COLO668 (cell line): Measurements from ENCODE around the gene LYST.
"Not testable (repeated sequence)": the region's sequence is repeated elsewhere in the genome, so short reads cannot be mapped to it uniquely, and the experiment has no call there.

Experiments
- DNase-seq: peaks from one replicate; lab custom pipeline; 2025; ENCODE audit not compliant: unreplicated experiment; lab: John Stamatoyannopoulos, UW

LYST gene

DNA sequence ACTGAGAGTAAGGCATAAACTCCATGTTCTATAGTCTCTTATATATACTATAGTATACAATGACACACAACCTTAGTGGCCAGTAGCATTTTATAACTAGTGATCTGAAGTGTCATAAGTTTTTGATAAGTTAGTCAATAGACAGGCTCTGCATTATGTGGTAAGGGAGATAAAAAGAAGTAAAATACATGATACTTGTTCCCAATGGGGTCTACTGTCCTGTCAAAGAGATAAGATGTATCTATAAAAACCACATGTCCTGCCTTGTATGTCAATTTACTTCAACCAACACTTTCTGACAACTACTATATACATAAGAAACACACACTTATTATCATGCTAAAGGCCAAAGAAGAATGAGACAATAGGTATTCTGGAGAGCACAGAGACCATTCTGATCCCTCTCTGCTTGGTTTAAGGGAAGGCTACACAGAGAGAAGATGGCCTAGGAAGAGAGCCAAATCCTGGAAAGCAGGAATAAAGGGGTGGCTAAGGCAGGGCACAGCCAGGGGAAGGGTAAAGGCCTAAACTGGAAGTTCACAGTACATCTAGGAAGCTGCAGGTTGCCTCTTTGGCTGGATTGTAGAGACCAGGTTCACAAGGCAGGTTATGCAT, 91.4 kb downstream of the LYST start:
- DNase-seq, result no peak

DNA sequence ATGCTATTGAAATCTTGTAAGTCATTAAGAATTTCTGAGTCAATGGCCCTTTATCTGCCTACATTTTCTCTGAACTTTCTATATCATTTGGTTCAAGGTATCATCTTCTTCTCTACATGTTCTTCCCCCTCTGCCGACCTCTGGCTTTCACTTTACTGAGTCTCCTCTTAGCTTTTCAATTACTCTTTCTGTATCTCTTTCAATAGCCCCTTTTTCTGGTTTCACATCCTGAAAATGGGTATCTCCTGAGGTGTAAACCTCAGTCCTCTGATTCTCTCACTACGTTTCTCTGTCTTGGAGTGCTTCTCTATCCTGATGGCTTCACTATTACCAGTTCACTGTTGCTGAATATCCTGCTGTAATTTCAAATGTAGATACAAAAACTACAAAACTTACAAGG, 98.9 kb downstream of the LYST start:
- no peak for DNase-seq

DNA sequence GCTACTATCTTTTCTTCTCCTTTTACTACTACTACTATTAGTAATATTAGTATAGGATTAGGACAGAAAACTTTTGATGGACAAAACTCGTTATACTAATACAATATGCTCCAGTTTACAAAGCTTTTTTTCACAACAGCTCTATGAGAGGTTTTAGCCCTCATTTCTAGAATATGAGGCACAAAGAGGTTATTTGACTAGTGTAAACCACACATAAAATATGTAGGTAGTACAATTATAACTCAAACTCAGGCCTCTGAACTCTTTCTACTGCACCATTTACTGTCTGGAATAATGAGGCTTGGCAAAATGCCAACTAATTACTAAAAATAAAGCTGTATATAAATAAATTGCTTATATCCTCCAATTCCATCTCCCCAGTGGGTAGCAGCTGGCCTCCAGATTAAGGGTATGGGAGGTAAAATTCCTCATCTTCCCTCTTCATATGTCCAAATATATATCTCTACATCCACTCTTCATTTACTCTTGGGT, 99.9 kb downstream of the LYST start:
- no peak for DNase-seq

DNA sequence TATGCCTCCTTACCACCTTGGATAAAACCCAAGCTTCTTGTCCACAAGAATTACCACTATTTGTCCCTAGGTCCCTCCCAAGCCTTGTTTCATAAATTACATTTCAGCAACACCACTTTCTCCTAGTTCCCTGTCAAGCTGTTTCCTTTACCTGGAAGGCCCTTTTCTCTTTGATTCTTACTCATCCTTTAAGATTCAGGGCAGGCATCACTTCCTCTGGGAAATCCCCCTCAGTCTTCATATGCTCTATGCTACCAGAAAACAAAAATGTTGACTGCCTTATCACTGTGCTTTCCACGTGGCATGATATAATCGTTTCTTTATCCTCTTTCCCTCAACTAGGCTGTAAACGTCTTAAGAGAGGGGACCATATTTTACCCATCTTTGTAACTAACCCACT, 102.7 kb downstream of the LYST start:
- no peak for DNase-seq

DNA sequence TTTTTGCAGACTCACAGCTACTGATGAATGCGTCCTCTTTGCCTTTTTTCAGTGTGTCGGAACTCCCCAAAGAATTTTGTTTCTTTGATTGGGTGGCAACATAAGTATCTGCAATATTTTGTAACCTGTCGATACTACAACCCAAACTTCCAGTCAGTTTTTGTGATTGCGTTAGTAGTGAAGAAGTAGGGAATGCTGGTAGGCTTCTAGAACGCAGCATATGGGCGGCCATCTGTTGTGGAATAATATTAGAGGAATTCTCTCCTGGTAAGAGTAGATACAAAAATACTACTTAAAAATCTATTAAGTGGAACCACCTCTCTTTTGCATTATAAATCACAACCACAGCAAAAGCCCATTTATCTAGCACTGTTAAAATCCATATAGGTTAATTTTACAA, 107.4 kb downstream of the LYST start:
- DNase-seq, result no peak

DNA sequence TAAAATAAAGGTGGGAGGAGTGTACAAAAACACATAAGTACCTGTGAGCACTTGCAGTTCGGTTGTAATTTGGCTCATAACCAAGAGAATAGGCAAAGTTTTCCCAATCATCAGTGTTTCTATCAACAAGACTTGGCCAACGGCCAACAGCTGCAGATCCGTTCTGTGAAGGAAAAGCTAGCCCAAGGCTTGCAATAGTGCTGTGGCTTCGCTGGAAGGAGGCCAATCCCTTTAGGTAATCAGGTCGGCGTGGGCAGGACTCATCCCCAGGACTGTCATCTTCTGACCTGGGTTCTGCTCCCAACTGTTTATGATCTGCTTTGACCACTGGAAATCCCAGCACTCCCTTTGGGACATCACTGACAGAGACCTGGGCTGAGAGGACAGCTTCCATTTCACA, 107.8 kb downstream of the LYST start:
- DNase-seq, result no peak

DNA sequence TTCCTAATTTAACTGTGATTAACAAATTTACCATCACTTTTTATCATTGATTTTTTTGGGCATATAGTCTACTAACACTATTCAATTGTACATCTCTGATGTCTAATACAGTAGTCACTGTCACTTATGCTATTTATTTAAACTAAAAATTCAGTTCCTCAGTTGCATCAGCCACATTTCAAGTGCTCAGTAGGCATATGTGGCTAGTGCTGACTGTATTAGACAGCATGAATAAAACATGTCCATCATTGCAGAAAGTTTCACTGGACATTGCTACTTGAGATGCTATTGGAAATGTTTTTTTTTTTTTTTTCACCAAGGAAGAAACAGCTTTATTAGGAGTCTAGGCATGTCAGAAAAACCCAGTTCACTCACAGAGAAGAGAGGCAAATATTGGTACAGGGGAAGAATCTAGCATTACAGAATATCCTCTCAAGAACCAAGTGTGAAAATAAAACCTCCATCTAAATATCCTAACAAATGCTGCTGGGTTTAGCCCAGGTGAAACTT, 109.1 kb downstream of the LYST start:
- no peak for DNase-seq

DNA sequence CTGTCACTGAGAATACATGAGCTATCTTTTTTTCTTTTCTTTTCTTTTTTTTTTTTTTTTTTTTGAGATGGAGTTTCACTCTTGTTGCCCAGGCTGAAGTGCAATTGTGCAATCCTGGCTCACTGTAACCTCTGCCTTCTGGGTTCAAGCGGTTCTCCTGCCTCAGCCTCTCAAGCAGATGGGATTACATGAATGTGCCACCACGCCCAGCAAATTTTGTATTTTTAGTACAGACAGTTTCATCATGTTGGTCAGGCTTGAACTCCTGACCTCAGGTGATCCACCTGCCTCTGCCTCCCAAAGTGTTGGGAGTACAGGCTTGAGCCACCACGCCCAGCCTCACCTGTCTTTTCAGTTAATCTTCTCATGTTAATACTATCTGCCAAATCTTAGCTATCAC, 112.5 kb downstream of the LYST start:
- not testable (repeated sequence) for DNase-seq

DNA sequence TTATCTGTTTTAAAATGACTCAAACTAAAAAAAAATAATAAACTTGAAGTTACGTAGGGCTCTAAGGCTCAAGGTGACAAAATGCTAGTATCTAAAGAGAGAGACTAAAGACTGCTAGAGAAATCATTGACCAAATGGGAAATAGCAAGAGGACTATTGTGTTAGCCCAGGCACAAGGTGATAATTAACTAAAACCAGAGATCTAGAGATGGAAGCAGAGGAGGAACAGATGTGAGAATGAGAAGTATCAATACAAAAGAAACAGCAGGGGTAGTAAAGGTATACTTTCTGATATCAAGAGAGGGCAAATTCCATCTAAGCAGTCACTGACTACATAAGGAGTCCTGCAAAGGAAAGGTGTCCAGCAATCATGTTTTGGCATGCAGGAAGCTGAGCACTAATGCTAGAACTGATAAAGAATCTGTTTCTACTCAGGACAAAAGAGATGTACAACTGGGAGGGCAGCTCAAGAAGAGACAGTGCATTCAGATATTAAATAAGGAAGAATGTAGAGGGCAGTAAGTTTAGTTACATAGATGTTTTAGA, 116.9 kb downstream of the LYST start:
- DNase-seq, result no peak

DNA sequence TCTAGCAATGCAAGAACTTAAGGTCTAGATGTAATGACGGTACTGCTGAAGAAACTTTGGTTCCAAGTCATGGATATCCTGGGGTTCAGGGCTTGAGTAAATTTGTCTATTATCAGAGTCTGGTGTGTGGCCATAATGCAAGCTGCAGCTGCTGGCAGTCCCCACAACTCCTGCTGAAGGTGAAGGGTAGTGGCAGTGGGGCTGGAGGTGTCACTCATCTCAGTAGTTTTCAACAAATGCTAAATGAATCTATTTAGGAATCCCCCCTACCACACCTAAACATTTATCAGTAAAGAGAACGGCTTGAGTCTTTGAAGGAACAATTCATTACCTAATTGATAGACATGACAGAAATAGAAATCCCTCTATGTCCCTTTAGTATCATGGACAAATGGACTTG, 118.0 kb downstream of the LYST start:
- no peak for DNase-seq

DNA sequence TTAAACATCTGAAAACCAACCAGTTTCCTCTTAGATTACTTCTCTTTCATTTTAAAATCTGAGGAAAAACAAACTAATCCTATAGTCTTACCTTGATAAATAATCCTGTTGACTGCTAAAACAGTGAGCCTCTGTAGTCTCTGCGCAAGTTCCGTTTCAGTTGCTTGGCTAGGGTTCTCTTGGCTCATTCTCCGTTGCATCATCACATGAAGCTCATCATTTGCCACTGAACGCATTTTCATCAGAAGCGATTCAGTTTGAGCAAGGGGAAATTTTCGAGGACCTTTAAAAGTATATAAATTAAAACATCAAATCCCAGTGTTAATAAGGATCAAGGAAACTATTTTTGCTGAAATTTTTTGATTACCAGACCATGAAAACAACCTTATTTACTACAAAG, 120.5 kb downstream of the LYST start:
- no peak for DNase-seq

DNA sequence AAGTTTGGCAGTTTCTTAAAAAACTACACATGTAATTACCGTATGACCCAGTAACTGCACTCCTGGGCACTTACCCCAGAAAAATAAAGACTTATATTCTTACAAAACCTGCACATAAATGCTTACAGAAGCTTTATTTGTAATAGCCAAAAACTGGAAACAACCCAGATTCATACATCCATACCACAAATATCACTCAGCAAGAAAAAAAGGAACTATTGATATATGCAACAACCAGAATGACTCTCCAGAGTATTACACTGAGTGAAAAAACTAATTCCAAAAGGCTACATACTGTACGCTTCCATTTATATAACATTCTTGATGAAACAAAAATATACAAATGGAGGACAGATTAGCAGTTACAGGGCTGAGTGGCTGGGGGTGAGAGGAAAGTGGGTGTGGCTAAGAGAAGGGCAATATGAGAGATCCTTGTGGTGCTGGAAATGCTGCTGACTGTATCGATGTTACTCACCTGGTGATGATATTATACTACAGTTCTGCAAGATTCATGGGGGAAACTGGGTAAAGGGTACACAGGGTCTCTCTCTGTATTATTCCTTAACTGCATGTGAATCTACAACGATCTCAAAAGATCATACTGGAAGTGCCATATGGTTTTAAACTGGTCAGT, 121.1 kb downstream of the LYST start:
- DNase-seq, result no peak

DNA sequence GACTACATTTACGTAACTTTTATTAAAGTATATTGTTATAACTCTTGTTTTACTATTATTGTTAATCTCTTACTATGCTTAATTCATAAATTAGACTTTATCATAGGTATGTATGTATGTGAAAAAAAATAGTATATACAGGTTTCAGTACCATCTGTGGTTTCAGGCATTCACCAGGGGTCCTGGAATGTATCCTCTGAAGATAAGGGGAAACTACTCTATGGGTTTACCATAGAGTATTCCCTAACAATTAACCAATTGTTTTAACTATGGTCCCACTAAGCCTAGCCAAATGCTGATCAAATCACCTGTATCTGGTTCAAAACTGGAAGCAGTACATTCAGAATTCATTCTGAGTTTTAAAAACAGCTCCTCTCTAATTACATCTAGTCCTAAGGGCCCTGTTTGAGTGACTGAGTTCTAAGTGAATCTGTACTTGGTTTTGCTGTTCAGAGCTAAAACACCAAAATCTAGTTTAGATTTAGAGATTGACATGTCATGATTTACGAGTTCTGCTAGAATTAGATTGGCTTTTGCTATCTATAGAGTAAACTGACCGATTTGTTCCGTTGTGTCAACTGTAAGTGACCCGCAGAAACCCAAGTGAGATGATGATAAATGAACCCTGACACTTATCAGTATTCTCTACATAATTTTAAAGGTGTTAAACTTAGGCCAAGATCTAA, 123.6 kb downstream of the LYST start:
- DNase-seq, result no peak

DNA sequence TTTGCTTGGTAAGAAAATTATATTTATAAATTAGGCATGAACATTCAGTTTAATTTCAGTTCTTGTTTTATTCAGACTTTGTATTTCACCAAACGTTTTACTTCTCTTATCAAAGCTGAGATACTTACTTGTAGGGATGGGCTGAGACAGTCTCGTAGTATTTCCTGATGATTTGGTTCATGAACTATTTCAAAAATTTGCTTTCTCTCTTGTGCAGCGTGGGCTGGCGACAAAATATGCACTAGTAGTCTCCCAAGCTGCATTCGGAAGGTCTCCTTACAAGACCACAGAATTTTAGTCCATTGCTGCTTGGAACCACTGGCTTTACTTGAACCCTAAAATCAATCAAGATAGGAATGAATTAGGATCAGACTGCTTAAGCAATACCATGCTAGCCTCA, 125.4 kb downstream of the LYST start:
- no peak for DNase-seq

DNA sequence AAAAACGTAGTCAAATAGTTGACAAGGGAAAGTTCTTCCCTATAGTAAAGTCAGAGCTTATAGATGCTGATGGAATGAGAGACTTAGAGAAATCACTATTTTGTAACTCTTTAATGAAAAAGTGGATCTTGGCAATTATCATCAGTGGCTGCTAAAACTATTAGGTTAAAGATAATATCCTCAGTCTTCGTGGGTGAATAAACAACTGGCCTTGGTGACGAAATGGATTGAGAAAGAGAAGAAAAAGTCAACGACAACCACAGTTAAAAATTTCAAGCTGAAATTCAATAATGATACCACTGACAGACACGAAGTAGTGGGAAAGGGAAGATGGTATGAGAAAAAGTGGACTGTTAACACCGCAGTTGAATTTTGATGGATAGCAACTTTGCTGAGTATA, 127.1 kb downstream of the LYST start:
- no peak for DNase-seq

DNA sequence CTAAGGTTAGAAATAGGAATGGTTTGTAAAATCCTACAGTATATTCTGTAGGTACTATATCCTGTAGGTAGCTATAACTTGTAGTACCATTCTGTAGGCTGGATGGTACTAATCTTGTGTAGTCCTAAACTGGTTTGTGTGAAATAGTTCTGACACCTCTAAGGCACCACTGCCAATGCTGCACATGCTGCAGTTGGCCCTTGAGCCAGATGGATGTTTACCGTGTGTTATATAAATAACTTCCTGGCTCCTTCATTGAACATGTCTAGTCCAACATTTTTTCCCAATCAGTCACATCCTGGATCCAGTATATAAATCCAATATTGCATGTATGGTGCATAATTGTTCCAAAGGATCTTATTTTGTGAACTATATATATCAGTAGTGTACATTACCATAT, 127.6 kb downstream of the LYST start:
- DNase-seq, result no peak

DNA sequence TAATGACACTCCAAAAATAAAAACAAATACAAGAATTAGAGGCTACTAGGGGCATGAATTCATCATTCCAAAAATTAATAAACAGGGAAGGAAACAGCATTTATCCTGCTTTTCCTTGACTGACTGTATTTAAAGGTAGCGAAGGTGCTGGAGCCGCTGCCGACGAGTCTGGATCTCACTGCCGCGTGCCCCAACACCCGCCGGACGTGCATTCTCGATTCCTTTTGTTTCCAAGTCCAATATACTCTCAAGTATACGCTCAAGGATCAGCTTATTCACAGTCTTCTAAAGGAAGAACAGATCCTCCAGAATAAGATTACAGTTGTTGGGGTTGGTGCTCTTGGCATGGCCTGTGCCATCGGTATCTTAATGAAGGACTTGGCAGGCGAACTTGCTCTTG, 129.0 kb downstream of the LYST start:
- no peak for DNase-seq

DNA sequence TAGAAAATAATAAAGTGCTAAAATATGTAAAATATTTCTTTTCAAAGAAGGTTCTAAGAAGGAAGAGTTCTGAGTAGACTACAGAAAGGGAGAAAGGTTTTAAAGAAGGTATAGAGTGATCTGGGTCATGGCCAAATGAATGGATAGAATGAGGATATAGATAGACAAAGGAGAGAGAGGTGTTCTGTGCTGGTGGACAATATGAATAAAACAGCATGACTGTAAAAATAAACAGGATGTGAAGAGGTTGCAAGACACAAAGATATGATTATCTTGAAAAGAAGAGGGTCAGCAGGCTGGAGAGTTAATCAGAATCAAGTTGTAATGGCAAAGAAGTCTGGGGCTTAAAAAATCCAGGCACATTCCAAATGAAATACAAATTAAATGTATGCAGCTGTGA, 130.4 kb downstream of the LYST start:
- DNase-seq, result no peak

DNA sequence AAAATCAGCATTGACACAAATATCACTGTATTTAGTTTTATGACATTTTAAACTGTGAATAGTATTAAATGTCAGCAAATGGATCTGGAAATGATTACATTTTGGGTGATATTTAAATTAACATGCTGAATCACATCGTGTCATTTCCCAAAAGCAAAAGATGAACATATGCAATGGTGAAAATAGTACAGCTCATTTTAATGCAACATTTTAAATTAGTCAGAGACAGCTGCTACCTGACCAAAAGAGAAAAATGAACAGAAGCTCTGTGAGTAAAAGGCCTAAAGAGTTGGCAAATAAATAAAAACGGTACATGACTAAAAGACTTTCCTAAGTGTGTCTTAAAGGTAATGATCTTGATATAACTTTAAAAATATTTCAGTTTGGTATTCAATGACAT, 131.1 kb downstream of the LYST start:
- no peak for DNase-seq

DNA sequence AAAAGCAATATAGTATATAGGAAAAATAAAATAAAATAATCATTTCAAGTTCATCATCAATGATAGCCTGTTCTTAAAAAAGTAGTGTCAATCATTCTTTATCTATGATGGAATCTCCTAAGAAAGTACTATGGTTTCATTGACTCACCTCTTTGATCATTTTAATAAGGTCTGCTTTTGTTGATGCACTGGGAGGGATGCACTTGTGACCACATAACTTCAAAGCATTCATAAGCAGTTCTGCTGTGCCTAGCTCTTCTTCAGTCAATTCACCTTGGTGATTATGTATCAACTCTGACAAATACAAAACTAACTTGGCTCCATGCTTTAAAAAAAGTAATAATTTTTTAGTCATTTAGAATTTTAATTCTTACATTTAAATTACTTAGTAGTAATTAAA, 132.4 kb downstream of the LYST start:
- no peak for DNase-seq

DNA sequence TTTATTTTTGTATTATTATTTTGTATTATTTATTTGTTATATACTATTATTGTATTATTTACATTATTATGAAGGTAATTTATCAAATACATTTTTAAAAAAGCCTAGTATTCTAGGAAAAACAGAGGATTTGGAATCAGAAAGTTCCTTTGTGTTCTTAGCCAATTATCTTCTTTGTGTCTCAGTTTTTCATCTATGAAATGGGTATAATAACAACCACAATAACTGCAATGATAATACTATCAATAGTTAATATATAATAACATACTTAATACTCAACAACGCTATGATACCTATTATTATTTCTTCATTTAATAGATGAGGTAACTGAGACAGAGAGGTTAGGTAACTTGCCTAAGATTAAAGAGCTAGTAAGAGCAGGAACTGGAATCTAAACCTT, 136.7 kb downstream of the LYST start:
- DNase-seq, result no peak

DNA sequence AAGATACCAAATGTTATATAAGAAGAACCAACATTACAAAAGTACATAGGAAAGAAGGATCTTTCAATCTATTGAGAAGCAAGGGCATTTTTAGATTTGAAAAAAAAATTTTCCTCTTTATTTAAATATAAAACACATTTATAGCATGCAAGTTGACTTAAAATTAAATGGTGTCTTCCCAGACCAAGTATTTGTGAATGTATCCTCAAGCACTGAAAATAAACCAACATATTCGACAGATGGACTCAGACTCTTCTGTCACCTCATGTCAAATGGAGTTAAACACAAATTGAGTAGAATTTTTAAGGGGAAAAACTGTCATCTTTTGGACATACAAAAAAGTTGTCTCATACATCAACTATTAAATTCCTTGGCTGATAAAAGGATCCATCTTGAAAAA, 140.1 kb downstream of the LYST start:
- no peak for DNase-seq
